Liver (tissue), 9 donors: ENCODE measurements around the gene ZNF717. TPM values are rescaled to one million over a fixed set of nuclear protein-coding genes. Genes with fewer than 3 reads are reported as not detected.
A peak's percentile ranks its signal among the peaks of the same experiment; 100 is the strongest.
"Not testable (repeated sequence)": the region's sequence is repeated elsewhere in the genome, so short reads cannot be mapped to it uniquely, and the experiment has no call there.

ENCODE experiments used
- DNase-seq: peaks from one replicate; pipeline ENCODE4 v3.0.0-alpha.2; 2017; ENCODE audit warnings: low spot score
- H3K27ac ChIP-seq, 2 donors: one replicate each; pipeline ENCODE4 v1.7.0; 2013; ENCODE audit warnings: inconsistent platforms in 2 of 2, low read length in 2 of 2, control low read depth in 1 of 2, low read depth in 1 of 2, mild to moderate bottlenecking in 1 of 2
- H3K27me3 ChIP-seq, 4 donors: one replicate each; pipeline versions ENCODE4 v1.6.1 to v1.7.0; 2013; ENCODE audit warnings: low read length in 3 of 4, inconsistent platforms in 1 of 4, mild to moderate bottlenecking in 1 of 4, moderate library complexity in 1 of 4; ENCODE audit not compliant: control insufficient read depth in 4 of 4, insufficient read depth in 4 of 4
- H3K36me3 ChIP-seq, 4 donors: one replicate each; pipeline versions ENCODE4 v1.6.1 to v1.7.0; 2013; ENCODE audit warnings: low read length in 3 of 4, mild to moderate bottlenecking in 3 of 4, low read depth in 1 of 4, moderate library complexity in 1 of 4; ENCODE audit not compliant: control insufficient read depth in 4 of 4, insufficient read depth in 3 of 4
- H3K4me1 ChIP-seq, 4 donors: one replicate each; pipeline versions ENCODE4 v1.6.1 to v1.7.0; 2013; ENCODE audit warnings: low read length in 3 of 4, mild to moderate bottlenecking in 3 of 4, moderate library complexity in 1 of 4; ENCODE audit not compliant: control insufficient read depth in 4 of 4, insufficient read depth in 4 of 4
- H3K4me3 ChIP-seq, 3 donors: one replicate each; pipeline versions ENCODE4 v1.6.1 to v1.7.0; 2013; ENCODE audit warnings: low read length in 3 of 3, control low read depth in 1 of 3, low read depth in 1 of 3, mild to moderate bottlenecking in 1 of 3
- H3K9ac ChIP-seq, 2 donors: one replicate each; pipeline ENCODE4 v1.7.0; 2013; ENCODE audit warnings: low read length in 2 of 2, mild to moderate bottlenecking in 2 of 2, moderate library complexity in 2 of 2, control low read depth in 1 of 2, low read depth in 1 of 2
- H3K9me3 ChIP-seq, 4 donors: one replicate each; pipeline versions ENCODE4 v1.6.1 to v1.7.0; 2013; ENCODE audit warnings: low read length in 3 of 4; ENCODE audit not compliant: control insufficient read depth in 4 of 4
- GABPA ChIP-seq, 2 donors: IDR thresholded peaks in 1 of 2; conservative IDR thresholded peaks in 1 of 2; 2 replicates each; pipeline ENCODE4 v1.6.1; 2016; ENCODE audit warnings: antibody characterized with exemption in 2 of 2, mild to moderate bottlenecking in 1 of 2, moderate library complexity in 1 of 2
- REST ChIP-seq: IDR thresholded peaks from 2 replicates; pipeline ENCODE4 v1.6.1; 2016; ENCODE audit warnings: antibody characterized with exemption, mild to moderate bottlenecking
- RXRA ChIP-seq, 2 donors: IDR thresholded peaks; 2 replicates each; pipeline ENCODE4 v1.6.1; 2017 to 2018; ENCODE audit warnings: antibody characterized with exemption in 2 of 2, mild to moderate bottlenecking in 1 of 2
- YY1 ChIP-seq: IDR thresholded peaks from 2 replicates; pipeline ENCODE4 v1.6.1; 2016; ENCODE audit warnings: antibody characterized with exemption, mild to moderate bottlenecking
- WGBS: extraction: QIAGEN DNeasy Blood & Tissue Kit; methylation state at CpG from one replicate; pipeline ENCODE4 v1.1.7; 2013; 5-methylcytosine and 5-hydroxymethylcytosine counted together
- polyA plus RNA-seq, 2 donors: library from polyadenylated mRNA; stranded (reverse) in 1 of 2; unstranded in 1 of 2; fragments of 200-250 nt in 1 of 2; fragments of >200 nt in 1 of 2; fragmentation: Nextera tagmentation in 1 of 2; extraction: Ambion mirVana in 1 of 2; gene quantifications; one replicate each; pipeline versions ENCODE4 v1.2.1 to v1.2.3, GENCODE V29; 2013 to 2015
- total RNA-seq, 2 donors: library from RNA; depleted of rRNA; stranded (reverse); fragments of >200 nt; gene quantifications; one replicate each; pipeline ENCODE4 v1.2.3, GENCODE V29; 2014
- donor health status: healthy.
- donor health status: healthy.
- donor health status: healthy.
- donor health status: healthy.
- donor health status: healthy.

Gene ZNF717
- total RNA-seq, result 1 to 10 TPM; 7.7 TPM
- 1 to 10 TPM; 2.0 to 5.5 TPM for polyA plus RNA-seq

- 4% methylated on average over 52 of the region's 52 CpGs for WGBS
- peak in 1 of 2 donors; percentile 10 for TF ChIP-seq RXRA (IDR thresholded peaks at IDR 0.05)
- TF ChIP-seq REST, result peak; percentile 53
- TF ChIP-seq YY1, result peak; percentile 97
- TF ChIP-seq GABPA (IDR thresholded peaks at IDR 0.05 in 1 of 2, conservative IDR thresholded peaks at IDR 0.05 in 1 of 2), result peak in 1 of 2 donors; percentile 84
- peak; percentile 91 for DNase-seq
- H3K4me3 ChIP-seq, result peak within 1 kb of the TSS; percentile 66 to 89 (median 81)
- H3K36me3 ChIP-seq, result peaks cover 0 to 18% (median 13%) of the 10 kb centered on the region in 4 donors
- H3K27ac ChIP-seq, result peak within 1 kb of the TSS; percentile 71 to 76
- H3K9ac ChIP-seq, result peak within 1 kb of the TSS; percentile 43 to 58
- not testable (repeated sequence) for H3K4me1 ChIP-seq, H3K27me3 ChIP-seq, H3K9me3 ChIP-seq
These were observed at the start of gene ZNF717 for GRCh38 chr3:75785081-75785755. Gene ZNF717, minus strand, starts transcription at chr3:75785549. Its CDS starts 2,187 bp downstream, at chr3:75783362.

- DNase-seq, H3K9ac ChIP-seq, H3K4me1 ChIP-seq, H3K27me3 ChIP-seq, H3K4me3 ChIP-seq, H3K27ac ChIP-seq, H3K36me3 ChIP-seq, H3K9me3 ChIP-seq: not testable (repeated sequence)
- 76% methylated on average over 1 of the region's 1 CpG for WGBS
These were observed 45.7 kb upstream of the ZNF717 start for GRCh38 chr3:75831076-75831475.

GRCh38 chr3:75818019-75818418 is 32.7 kb upstream of the ZNF717 start:
- H3K27ac ChIP-seq, H3K27me3 ChIP-seq, DNase-seq, H3K9ac ChIP-seq, H3K36me3 ChIP-seq, H3K4me1 ChIP-seq, H3K4me3 ChIP-seq, H3K9me3 ChIP-seq: not testable (repeated sequence)
- WGBS, result 67% methylated on average over 1 of the region's 1 CpG

GRCh38 chr3:75816287-75817180 is 31.2 kb upstream of the ZNF717 start:
- H3K9me3 ChIP-seq, H3K4me1 ChIP-seq, H3K36me3 ChIP-seq, H3K9ac ChIP-seq, H3K27me3 ChIP-seq, H3K4me3 ChIP-seq, DNase-seq, H3K27ac ChIP-seq: not testable (repeated sequence)
- WGBS, result 65% methylated on average over 9 of the region's 9 CpGs
